SH-SY5Y (cell line): ENCODE measurements around the gene CUL4A.

ENCODE experiments used
- GATA2 ChIP-seq: IDR thresholded peaks from 2 replicates; pipeline ENCODE4 v1.6.1; 2011; ENCODE audit warnings: mild to moderate bottlenecking, low read depth, low read length
- GATA3 ChIP-seq: IDR thresholded peaks from 2 replicates; pipeline ENCODE4 v1.6.1; 2011; ENCODE audit warnings: low read depth, mild to moderate bottlenecking, low read length, moderate library complexity

CUL4A gene

DNA sequence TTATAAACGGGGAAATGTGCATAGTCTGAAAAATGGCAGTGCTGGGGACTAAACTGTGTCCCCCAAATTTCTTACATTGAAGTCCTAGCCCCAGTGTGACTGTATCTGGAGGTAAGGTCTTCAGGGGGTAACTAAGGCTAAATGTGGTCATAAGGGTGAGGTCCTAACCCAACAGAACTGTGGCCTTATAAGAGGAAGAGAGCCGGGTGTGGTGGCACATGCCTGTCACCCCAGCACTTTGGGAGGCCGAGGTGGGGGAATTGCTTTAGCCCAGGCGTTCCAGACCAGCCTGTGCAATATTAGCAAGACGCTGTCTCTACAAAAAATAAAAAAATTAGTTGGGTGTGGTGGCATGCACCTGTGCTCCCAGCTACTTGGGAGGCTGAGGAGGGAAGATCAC is 33.1 kb upstream of the CUL4A start:
- no peak for TF ChIP-seq GATA2
- TF ChIP-seq GATA3 = no peak

GRCh38 chr13:113176822-113177221 is 32.6 kb upstream of the CUL4A start:
- TF ChIP-seq GATA3 = no peak

DNA sequence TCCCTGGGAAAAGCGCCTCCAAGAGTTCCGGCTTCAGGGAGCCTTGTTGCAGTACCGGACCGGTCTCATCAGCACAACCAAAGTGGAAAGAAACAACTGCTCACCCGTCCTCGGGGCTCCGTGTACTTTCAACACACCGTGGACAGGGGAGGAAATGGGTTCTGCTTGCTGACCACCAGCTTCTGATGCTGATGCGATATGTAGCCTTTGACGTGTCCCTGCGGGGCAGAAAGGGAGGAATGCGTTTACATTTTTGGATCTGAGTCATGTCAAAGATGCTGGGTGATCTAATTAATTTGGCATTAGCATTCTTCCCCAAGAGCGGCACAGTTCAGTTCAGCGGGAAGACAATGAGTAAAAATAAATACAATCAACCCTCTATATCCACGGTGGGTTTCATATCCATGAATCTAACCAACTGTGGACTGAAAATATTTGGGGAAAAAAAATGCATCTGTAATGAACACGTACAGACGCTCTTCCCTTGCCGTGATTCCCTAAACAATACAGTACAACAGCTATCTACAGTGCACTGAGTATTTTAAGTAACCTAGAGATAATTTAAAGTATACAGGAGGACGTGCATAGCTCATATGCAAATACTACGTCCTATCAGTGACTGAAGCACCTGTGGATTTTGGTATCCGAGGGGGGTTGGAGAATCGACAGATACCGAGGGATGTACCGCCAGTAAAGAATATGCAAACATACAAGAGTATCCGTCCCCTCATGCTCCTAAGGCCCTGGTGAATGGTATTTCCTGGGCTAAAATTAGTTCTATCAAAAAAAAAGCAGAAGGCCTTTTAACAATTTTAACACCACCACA is 31.1 kb upstream of the CUL4A start:
- 0 out of 2 replicates have a peak, but pooled peaks have one; percentile 35 for TF ChIP-seq GATA2
- peak; percentile 42; the same call in 1 of the 2 replicates for TF ChIP-seq GATA3

GRCh38 chr13:113178896-113179167 is 30.6 kb upstream of the CUL4A start:
- TF ChIP-seq GATA3 (no peak), GATA2 (no peak)

DNA sequence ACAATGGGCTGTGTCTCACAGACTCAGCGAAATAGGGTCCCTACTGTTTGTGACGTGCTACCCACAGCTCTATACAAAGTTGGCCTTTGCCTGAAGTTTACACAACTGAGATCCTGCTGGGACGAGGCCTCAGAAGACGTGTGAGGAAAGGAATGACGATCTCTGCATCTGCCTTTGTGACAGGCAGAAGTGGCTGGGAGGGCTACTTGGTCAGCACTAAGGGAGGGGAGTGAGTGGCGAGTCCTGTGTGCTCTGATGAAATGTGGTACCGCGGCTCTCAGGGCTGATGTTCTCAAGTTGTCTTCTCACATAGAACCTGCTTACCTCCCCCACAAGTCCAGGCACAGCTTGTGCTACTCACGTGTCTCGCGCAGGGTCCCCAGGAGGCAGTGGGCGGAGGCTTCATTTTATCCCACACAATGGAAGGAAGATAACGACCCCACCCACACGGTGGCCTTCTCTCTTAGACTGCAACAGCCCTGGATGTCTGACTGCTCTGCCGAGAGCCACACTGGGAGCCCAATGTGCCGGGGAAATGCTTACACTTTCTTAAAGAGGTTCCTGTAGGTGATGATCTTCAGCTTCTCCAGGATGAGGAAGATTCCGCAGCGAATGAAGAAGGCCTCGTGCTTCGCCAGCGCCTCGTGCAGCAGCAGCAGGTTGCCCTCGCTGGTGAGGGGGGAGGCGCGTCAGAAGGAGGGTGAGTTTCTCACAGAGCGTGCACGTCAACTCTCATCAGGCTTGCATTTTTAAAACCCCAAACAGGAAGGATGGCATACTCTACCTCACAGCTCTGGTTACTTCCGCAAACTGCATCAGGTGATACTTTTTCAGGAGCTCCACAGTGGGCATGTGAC is 29.8 kb upstream of the CUL4A start:
- TF ChIP-seq GATA3 (no peak), GATA2 (no peak)

- TF ChIP-seq GATA2 (no peak), GATA3 (no peak)
These were observed 27.4 kb upstream of the CUL4A start for GRCh38 chr13:113182046-113182445.

DNA sequence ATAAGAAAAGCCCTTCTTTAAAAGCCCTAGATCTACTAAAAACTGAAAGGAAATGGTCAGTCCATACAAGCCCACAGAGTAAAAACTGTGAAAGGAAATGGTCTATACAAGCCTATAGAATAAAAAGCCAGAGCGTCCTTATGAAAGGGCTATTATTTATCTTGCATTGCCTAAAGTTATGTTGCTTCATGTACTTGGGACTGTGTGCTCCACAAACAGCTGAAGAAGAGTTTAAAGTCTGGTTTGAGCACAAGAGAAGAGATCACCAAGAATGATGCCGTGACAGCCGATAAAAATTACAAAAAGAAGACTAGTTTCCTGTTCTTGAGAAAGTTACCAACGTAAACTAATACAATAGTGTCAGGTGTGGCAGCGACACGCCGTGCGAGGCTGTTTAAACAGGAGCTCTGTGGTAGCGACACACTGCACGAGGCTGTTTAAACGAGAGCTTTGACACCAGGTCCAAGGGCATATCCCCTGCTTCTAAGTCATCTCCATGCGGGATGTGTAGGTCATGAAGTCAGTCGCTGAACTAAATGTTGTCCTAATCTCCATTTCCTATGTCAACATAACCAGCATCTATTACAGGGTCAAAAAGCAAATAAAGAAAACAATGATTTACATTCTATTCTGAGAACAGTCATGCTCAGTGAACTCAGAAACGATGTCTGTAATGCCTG is 25.8 kb upstream of the CUL4A start:
- TF ChIP-seq GATA2 = no peak
- TF ChIP-seq GATA3 = no peak

DNA sequence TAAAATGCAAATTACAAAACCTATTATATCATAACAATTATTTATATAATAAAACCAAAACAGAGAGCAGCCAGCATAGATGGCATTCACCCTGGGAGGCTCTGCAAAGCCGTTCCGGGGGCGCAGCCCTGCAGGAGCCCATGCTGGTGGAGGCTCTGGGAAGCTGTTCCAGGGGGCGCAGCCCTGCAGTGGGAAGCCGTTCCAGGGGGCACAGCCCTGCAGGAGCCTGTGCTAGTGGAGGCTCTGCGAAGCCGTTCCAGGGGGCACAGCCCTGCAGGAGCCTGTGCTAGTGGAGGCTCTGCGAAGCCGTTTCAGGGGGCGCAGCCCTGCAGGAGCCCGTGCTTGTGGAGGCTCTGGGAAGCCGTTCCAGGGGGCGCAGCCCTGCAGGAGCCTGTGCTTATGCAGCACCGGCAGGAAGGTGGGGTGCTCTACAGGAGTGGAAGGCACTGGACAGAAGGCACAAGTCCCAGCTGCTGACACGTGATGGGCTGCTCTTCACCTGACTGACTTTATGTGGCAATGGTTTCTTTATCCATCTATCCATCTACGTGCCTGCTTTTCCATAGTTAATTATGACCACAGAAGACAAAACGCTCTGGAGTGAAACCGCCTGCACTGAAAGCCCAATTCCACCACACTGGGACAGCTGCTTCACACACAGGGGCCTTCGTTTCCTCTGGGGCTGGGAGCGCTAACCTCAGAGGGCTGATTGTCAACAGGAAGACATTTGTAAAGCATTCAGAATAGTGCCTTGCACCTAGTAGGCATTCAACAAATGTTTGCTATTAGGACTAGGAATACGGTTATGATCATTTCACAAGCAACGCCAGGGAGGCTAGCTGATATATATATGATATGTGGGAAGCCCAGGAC is 24.6 kb upstream of the CUL4A start:
- no peak for TF ChIP-seq GATA2
- TF ChIP-seq GATA3 = no peak

DNA sequence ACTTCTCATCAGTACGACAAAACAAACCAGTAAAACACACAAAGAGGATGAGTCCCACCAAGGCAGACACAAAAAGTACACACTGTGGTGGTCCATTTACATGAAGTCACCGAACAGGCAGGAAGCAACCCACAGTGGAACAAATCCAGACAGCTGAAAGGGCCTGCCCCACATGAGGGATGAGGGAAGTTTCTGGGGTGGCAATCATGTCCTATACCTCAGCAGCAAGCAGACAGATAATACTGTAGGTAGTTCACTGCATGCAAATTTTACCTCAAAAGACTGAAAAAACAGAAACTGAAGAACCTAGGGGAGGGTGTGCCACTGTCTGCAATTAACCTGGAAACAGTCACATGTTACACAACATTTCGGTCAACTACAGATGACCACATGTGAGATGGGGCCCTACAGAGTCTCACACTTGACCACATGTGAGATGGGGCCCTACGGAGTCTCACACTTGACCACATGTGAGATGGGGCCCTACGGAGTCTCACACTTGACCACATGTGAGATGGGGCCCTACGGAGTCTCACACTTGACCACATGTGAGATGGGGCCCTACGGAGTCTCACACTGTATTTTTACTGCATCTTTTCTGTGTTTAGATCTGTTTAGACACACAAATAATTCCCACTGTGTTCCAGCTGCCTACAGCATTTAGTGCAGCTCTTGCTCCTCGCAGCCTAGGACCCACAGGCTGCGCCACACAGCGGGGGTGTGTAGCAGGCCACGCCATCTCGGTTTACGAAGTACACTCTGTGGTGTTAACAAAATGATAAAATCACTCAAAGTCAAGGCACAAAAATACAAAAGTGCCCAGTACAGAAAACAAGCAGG is 23.1 kb upstream of the CUL4A start:
- TF ChIP-seq GATA3 (no peak), GATA2 (no peak)

GRCh38 chr13:113187263-113187669 is 22.1 kb upstream of the CUL4A start:
- no peak for TF ChIP-seq GATA3
- no peak for TF ChIP-seq GATA2

- TF ChIP-seq GATA2 (no peak), GATA3 (no peak)
These were observed 21.3 kb upstream of the CUL4A start for GRCh38 chr13:113187883-113188665.

GRCh38 chr13:113190181-113190580 is 19.2 kb upstream of the CUL4A start:
- TF ChIP-seq GATA2 = no peak
- no peak for TF ChIP-seq GATA3
